HL-60 (cell line): ENCODE results near the gene GRIA3.

Experiments
- DNase-seq, 2 experiments: peaks; one replicate each; pipeline ENCODE4 v3.0.0-alpha.2; 2010 to 2020; ENCODE audit warnings: low read depth in 1 of 2, low spot score in 1 of 2
- H3K27ac ChIP-seq: fragments of 250-450 bp; sonication (Bioruptor Pico); replicated peaks from 2 replicates; pipeline ENCODE4 v1.5.1; 2020; ENCODE audit warnings: mild to moderate bottlenecking, moderate library complexity
- H3K27me3 ChIP-seq: fragments of 250-450 bp; sonication (Bioruptor Pico); 2 replicates; pipeline ENCODE4 v1.5.1; 2021; ENCODE audit warnings: mild to moderate bottlenecking, moderate library complexity; ENCODE audit not compliant: insufficient read depth, poor library complexity, severe bottlenecking
- H3K4me3 ChIP-seq: replicated peaks from 2 replicates; pipeline ENCODE4 v1.5.1; 2011; ENCODE audit warnings: mild to moderate bottlenecking, control low read depth, low read length; ENCODE audit not compliant: insufficient read depth
- CTCF ChIP-seq: IDR thresholded peaks from one replicate; pipeline ENCODE4 v1.5.1; 2011; ENCODE audit warnings: low read length, control low read depth, inconsistent platforms; ENCODE audit not compliant: insufficient read depth
- GABPA ChIP-seq: IDR thresholded peaks from 2 replicates; pipeline ENCODE4 v1.6.1; 2012; ENCODE audit warnings: low read depth
- POLR2AphosphoS5 ChIP-seq: IDR thresholded peaks from 2 replicates; pipeline ENCODE4 v1.6.1; 2012; ENCODE audit warnings: low read depth
- REST ChIP-seq: IDR thresholded peaks from 2 replicates; pipeline ENCODE4 v1.6.1; 2012; ENCODE audit warnings: low read depth; ENCODE audit not compliant: insufficient replicate concordance
- SPI1 ChIP-seq: IDR thresholded peaks from 2 replicates; pipeline ENCODE4 v1.6.1; 2012; ENCODE audit warnings: low read depth, mild to moderate bottlenecking, borderline replicate concordance

The GRIA3 gene

GRCh38 chrX:123449335-123449734 is 265.3 kb downstream of the GRIA3 start:
- H3K4me3 ChIP-seq: no peak overlapping the region
- TF ChIP-seq REST (no peak), CTCF (no peak), POLR2AphosphoS5 (no peak), SPI1 (no peak)
- H3K27ac ChIP-seq: no peak overlapping the region
- H3K27me3 ChIP-seq: no peaks in the 10 kb centered on the region
- no peak for DNase-seq

- Histone ChIP-seq H3K4me3 (no peak overlapping the region), H3K27ac (no peak overlapping the region), H3K27me3 (no peaks in the 10 kb centered on the region)
- no peak for DNase-seq
- no peak for TF ChIP-seq POLR2AphosphoS5
- no peak for TF ChIP-seq REST
- no peak for TF ChIP-seq SPI1
- no peak for TF ChIP-seq CTCF
- TF ChIP-seq GABPA: no peak
Observed at GRCh38 chrX:123450222-123450621, 266.1 kb downstream of the GRIA3 start.

GRCh38 chrX:123454712-123455431 is 270.8 kb downstream of the GRIA3 start:
- H3K27me3 ChIP-seq: no peaks in the 10 kb centered on the region
- H3K4me3 ChIP-seq: no peak overlapping the region
- no peak overlapping the region for H3K27ac ChIP-seq
- TF ChIP-seq SPI1 (no peak), REST (no peak), POLR2AphosphoS5 (no peak), GABPA (no peak), CTCF (no peak)
- DNase-seq: no peak
